Activated T-cell treated with anti-CD3 and anti-CD28 coated beads, Interleukin-2, amount 50 U/mL, for 72 hours (primary cell): ENCODE measurements around the gene ISX. TPM values are rescaled to one million over a fixed set of nuclear protein-coding genes. Genes with fewer than 3 reads are reported as not detected.

ENCODE experiments used
- ATAC-seq, 2 donors: fragments of 150-1000 bp; cut with Tn5 transposase; replicated peaks in 1 of 2; 2 replicates each; pipeline ENCODE4 v1.10.0; 2021; ENCODE audit warnings: moderate library complexity in 2 of 2, mild to moderate bottlenecking in 1 of 2
- DNase-seq, 2 donors: peaks; one replicate each; pipeline ENCODE4 v3.0.0; 2021 to 2022; ENCODE audit warnings: mixed read lengths in 1 of 2
- H3K27ac Mint-ChIP-seq: one replicate; pipeline ENCODE4 v1.8.0; 2022; ENCODE audit warnings: mild to moderate bottlenecking, moderate library complexity, mixed read lengths
- H3K27me3 Mint-ChIP-seq: one replicate; pipeline ENCODE4 v1.8.0; 2022; ENCODE audit warnings: low read depth, mixed read lengths
- H3K36me3 Mint-ChIP-seq, 2 donors: one replicate each; pipeline ENCODE4 v1.8.0; 2022; ENCODE audit warnings: mixed read lengths in 2 of 2, mild to moderate bottlenecking in 1 of 2; ENCODE audit not compliant: insufficient read depth in 2 of 2
- H3K4me1 Mint-ChIP-seq: one replicate; pipeline ENCODE4 v1.8.0; 2022; ENCODE audit warnings: low read depth, mixed read lengths
- H3K4me3 Mint-ChIP-seq, 2 donors: one replicate each; pipeline ENCODE4 v1.8.0; 2022; ENCODE audit warnings: mild to moderate bottlenecking in 2 of 2, mixed read lengths in 2 of 2, moderate library complexity in 2 of 2
- H3K9me3 Mint-ChIP-seq, 2 donors: one replicate each; pipeline ENCODE4 v1.8.0; 2022; ENCODE audit warnings: mixed read lengths in 2 of 2
- total RNA-seq, 2 donors: library from RNA; stranded (reverse); gene quantifications; one replicate each; pipeline ENCODE4 v1.2.3, GENCODE V29; 2022

ISX gene
- total RNA-seq, 2 donors from 2014 or later, result not detected

GRCh38 chr22:35128637-35129036 lies 62.7 kb downstream of the ISX start:
- no peaks in the 10 kb centered on the region for H3K9me3 Mint-ChIP-seq
- ATAC-seq (peak; percentile 66 to 80), DNase-seq (peak in 1 of 2 donors; percentile 11)
- no peaks in the 10 kb centered on the region for H3K36me3 Mint-ChIP-seq
- peak overlapping the region in 1 of 2 donors; percentile 19 for H3K4me3 Mint-ChIP-seq
- no peak overlapping the region for H3K27ac Mint-ChIP-seq
- peaks cover 15% of the 10 kb centered on the region for H3K4me1 Mint-ChIP-seq
- H3K27me3 Mint-ChIP-seq, result peaks cover 44% of the 10 kb centered on the region

DNA sequence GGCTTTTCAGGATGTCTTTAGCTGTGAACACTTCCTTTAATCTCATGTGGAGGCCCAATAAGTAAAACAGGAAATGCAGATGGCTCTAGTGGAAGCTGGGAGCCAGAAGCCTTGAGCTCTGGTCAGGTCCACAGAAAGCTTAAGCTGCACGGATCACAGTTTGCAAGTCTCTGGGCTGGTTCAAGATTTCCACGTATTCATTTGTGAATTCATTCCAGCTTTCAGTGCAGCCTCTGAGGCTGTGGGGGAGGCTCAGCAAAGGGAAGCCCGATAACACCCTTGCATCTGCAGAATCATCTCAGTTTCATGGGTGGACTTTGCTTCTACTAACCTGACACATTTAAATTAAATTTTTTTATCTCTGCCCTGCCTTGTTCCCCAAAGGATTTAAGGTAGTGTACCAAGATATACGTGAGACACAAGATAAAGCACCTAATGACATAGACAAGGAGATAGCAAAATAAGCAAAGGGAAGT lies 65.6 kb downstream of the ISX start:
- Mint-ChIP-seq H3K27me3 (peaks cover 54% of the 10 kb centered on the region), H3K27ac (no peak overlapping the region), H3K4me3 (no peak overlapping the region), H3K36me3 (no peaks in the 10 kb centered on the region), H3K9me3 (no peaks in the 10 kb centered on the region), H3K4me1 (peaks cover 15% of the 10 kb centered on the region)
- DNase-seq (no peak), ATAC-seq (no peak)

- ATAC-seq (no peak), DNase-seq (no peak)
- H3K27ac Mint-ChIP-seq, result no peak overlapping the region
- H3K9me3 Mint-ChIP-seq, result no peaks in the 10 kb centered on the region
- peaks cover 14% of the 10 kb centered on the region for H3K4me1 Mint-ChIP-seq
- no peak overlapping the region for H3K4me3 Mint-ChIP-seq
- peaks cover 64% of the 10 kb centered on the region for H3K27me3 Mint-ChIP-seq
- no peaks in the 10 kb centered on the region for H3K36me3 Mint-ChIP-seq
Measured at GRCh38 chr22:35132568-35132967, 66.6 kb downstream of the ISX start.

DNA sequence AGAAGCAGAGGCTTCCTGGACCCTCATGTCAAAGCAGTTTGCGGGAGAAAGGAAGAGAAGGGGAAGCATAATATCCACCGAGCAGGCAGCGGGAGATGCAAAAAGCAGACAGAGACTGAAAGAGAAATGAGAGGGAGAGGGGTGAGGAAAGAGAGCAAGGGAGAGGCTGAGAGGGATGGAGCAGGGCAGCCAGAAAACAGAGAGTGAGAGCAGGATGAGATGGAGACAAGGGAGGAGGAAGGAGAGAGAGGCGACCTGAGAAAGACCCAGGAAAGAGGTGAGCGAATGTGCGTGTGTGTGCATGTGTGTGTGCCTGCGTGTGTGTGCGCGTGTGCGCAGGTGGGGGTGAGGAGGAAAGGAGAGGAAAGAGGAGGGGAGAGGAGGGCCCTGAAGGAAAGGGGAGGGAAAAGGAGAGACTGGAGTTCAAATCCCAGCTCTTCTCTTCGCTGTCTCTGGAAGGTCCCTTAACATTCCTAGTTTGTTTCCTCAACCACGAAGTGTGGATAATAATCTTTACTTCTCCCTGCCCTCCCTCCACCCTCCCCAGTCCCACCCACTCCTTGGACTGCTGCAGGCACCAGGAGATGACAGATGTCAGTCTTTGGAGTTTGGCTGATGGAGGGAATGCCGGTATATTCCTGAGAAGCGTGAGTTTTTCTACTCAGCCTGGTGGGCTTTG lies 67.9 kb downstream of the ISX start:
- Mint-ChIP-seq H3K9me3 (no peaks in the 10 kb centered on the region), H3K27ac (no peak overlapping the region), H3K27me3 (peaks cover 63% of the 10 kb centered on the region), H3K4me3 (no peak overlapping the region), H3K36me3 (no peaks in the 10 kb centered on the region), H3K4me1 (peaks cover 2% of the 10 kb centered on the region)
- DNase-seq (no peak), ATAC-seq (no peak)

DNA sequence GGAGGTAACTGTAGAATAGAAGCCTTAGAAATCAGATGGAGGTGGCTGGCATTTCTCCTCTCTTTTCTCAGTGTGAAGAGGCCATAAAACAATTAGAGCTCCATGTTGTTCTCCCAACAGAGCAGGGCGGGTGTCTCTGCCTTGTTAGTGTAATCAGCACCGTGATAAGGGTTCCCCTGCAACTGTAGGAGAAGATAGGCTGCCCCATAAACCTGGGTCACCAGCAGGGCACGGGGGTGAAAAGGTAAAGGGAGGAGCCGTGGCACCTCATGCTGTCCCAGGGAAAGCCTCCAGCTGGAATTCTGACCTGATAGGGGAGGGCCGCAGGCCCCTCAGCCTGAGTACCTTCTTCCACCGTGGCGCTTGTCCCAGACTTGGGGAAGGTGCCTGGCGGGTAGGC lies 68.7 kb downstream of the ISX start:
- Mint-ChIP-seq H3K27me3 (peaks cover 63% of the 10 kb centered on the region), H3K36me3 (no peaks in the 10 kb centered on the region), H3K27ac (no peak overlapping the region), H3K4me3 (no peak overlapping the region), H3K4me1 (no peaks in the 10 kb centered on the region), H3K9me3 (no peaks in the 10 kb centered on the region)
- no peak for ATAC-seq
- no peak for DNase-seq

DNA sequence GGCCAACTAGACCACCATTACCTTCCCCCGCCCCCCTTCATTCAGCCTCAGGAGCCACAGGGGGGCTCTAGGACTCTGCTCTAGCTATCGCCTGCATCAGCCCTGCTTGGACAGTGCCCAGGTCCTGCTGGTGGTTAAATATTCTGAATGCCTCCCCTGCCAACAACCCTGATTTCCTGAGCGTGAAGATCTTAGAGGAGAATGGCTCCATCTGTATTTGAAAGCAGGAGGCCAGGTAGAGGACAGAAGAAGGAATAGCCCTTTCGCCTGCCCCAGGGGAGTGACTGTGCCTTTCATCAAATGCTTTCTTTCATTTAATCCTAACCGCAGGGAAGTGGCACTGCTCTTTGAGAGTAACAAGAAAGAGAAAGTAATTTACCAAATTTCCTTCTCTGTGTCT lies 69.2 kb downstream of the ISX start:
- no peak overlapping the region for H3K4me3 Mint-ChIP-seq
- peaks cover 62% of the 10 kb centered on the region for H3K27me3 Mint-ChIP-seq
- H3K9me3 Mint-ChIP-seq, result no peaks in the 10 kb centered on the region
- H3K36me3 Mint-ChIP-seq, result no peaks in the 10 kb centered on the region
- no peak for ATAC-seq
- no peak for DNase-seq
- H3K4me1 Mint-ChIP-seq, result no peaks in the 10 kb centered on the region
- no peak overlapping the region for H3K27ac Mint-ChIP-seq

Other genes starting within 250 kb of the ISX start
- 10 to 100 TPM; 39.3 to 43.5 TPM for gene HMGXB4, start 191.3 kb downstream of the ISX start, total RNA-seq
- 10 to 100 TPM; 38.4 to 40.4 TPM for gene TOM1, start 233.7 kb downstream of the ISX start, total RNA-seq